PC-3 (cell line): ENCODE data around the gene WDFY4. TPM values are rescaled to one million over a fixed set of nuclear protein-coding genes. Genes with fewer than 3 reads are reported as not detected.

Source experiments
- ATAC-seq: fragments of 200-7000 bp; cut with Tn5 transposase; 2 replicates; pipeline ENCODE4 v1.9.1; 2020; ENCODE audit warnings: mild to moderate bottlenecking, moderate library complexity
- BruUV-seq: library from RNA; stranded (reverse); fragments of 400-500 nt; replicated peaks from 2 replicates; lab custom pipeline; 2021; lab: Mats Ljungman, UMichigan
- CTCF ChIA-PET: fragments of 300-600 bp; sonication (Branson Sonifier 250); formaldehyde crosslinking; loops from one replicate; lab custom pipeline; 2022; ENCODE audit warnings: antibody characterized with exemption; lab: Charles Lee
- POLR2A ChIA-PET: fragments of 300-600 bp; sonication (Branson Sonifier 250); formaldehyde crosslinking; loops from one replicate; lab custom pipeline; 2022; ENCODE audit warnings: antibody characterized with exemption; ENCODE audit not compliant: unreplicated experiment; lab: Charles Lee
- DNase-seq: peaks from one replicate; pipeline ENCODE4 v3.0.0-alpha.2; 2015
- H2AFZ ChIP-seq: fragments of 300-600 bp; sonication (generic); 2 replicates; pipeline ENCODE4 v1.6.0; 2016; ENCODE audit warnings: antibody characterized with exemption, low read length
- H3F3A ChIP-seq: fragments of 300-600 bp; sonication (generic); one replicate; pipeline ENCODE4 v1.6.0; 2017; ENCODE audit warnings: antibody characterized with exemption, low read length, control low read depth, mild to moderate bottlenecking; ENCODE audit not compliant: unreplicated experiment
- H3K27ac ChIP-seq: fragments of 300-600 bp; sonication (generic); 2 replicates; pipeline ENCODE4 v1.5.1; 2016; ENCODE audit warnings: mild to moderate bottlenecking, low read length
- H3K27me3 ChIP-seq: fragments of 300-600 bp; sonication (generic); 2 replicates; pipeline ENCODE4 v1.6.1; 2016; ENCODE audit warnings: low read length, mixed read lengths
- H3K36me3 ChIP-seq: fragments of 300-600 bp; sonication (generic); 2 replicates; pipeline ENCODE4 v1.6.1; 2016; ENCODE audit warnings: low read depth, mixed run types, low read length, mixed read lengths
- H3K4me1 ChIP-seq: fragments of 300-600 bp; sonication (generic); 2 replicates; pipeline ENCODE4 v1.5.1; 2016; ENCODE audit warnings: low read length; ENCODE audit not compliant: insufficient read depth
- H3K4me2 ChIP-seq: fragments of 300-600 bp; sonication (generic); 2 replicates; pipeline ENCODE4 v1.6.0; 2016; ENCODE audit warnings: low read length
- H3K4me3 ChIP-seq: fragments of 300-600 bp; sonication (generic); 2 replicates; pipeline ENCODE4 v1.5.1; 2016; ENCODE audit warnings: mild to moderate bottlenecking, low read length, mixed read lengths
- H3K79me2 ChIP-seq: fragments of 300-600 bp; sonication (generic); 2 replicates; pipeline ENCODE4 v1.6.1; 2017; ENCODE audit warnings: low read length, mixed read lengths
- H3K9ac ChIP-seq: fragments of 300-600 bp; sonication (generic); 2 replicates; pipeline ENCODE4 v1.6.0; 2016; ENCODE audit warnings: mild to moderate bottlenecking, low read length
- H3K9me2 ChIP-seq: fragments of 300-600 bp; sonication (generic); replicated peaks from 2 replicates; pipeline ENCODE4 v1.6.1; 2016; ENCODE audit warnings: mixed run types, low read length, mixed read lengths
- H3K9me3 ChIP-seq: fragments of 300-600 bp; sonication (generic); 2 replicates; pipeline ENCODE4 v1.6.1; 2016; ENCODE audit warnings: low read length, mixed read lengths
- H4K20me1 ChIP-seq: fragments of 300-600 bp; sonication (generic); 2 replicates; pipeline ENCODE4 v1.6.1; 2016; ENCODE audit warnings: low read length, mixed read lengths
- CTCF ChIP-seq: fragments of 300-600 bp; sonication (generic); conservative IDR thresholded peaks from 2 replicates; pipeline ENCODE4 v1.5.1; 2017; ENCODE audit warnings: antibody characterized with exemption, low read depth, mild to moderate bottlenecking, low read length
- EZH2 ChIP-seq: fragments of 300-600 bp; sonication (generic); IDR thresholded peaks from one replicate; pipeline ENCODE4 v1.6.1; 2017; ENCODE audit warnings: antibody characterized with exemption, mild to moderate bottlenecking, low read length; ENCODE audit not compliant: unreplicated experiment
- EZH2phosphoT487 ChIP-seq: fragments of 300-600 bp; sonication (generic); IDR thresholded peaks from 2 replicates; pipeline ENCODE4 v1.6.1; 2018; ENCODE audit warnings: mild to moderate bottlenecking, antibody characterized with exemption, low read length, borderline replicate concordance
- intact Hi-C: fragments of 100-400 bp; cut with micrococcal nuclease; formaldehyde crosslinking; loops from 2 replicates; pipeline ENCODE4 v1.9.0; 2023
- total RNA-seq: library from RNA; depleted of rRNA; stranded (reverse); fragments of >200 nt; gene quantifications from 2 replicates; pipeline ENCODE4 v1.2.3, GENCODE V29; 2014

WDFY4 gene
- total RNA-seq, 1 experiment from 2014 or later, result not detected

- Histone ChIP-seq H3F3A (no peaks in the 10 kb centered on the region), H3K9ac (no peak overlapping the region), H3K27me3 (peaks cover 78% of the 10 kb centered on the region), H3K9me3 (no peaks in the 10 kb centered on the region), H3K4me3 (no peak overlapping the region), H3K79me2 (no peaks in the 10 kb centered on the region), H3K4me1 (no peaks in the 10 kb centered on the region), H3K4me2 (no peak overlapping the region), H4K20me1 (no peaks in the 10 kb centered on the region), H3K27ac (no peak overlapping the region), H2AFZ (no peak overlapping the region), H3K36me3 (no peaks in the 10 kb centered on the region), H3K9me2 (no peaks in the 10 kb centered on the region)
- DNase-seq, result no peak
- ChIA-PET POLR2A (no interaction called here), CTCF (no interaction called here)
- ATAC-seq, result no peak
- TF ChIP-seq CTCF, result no peak
- no peak for TF ChIP-seq EZH2
- no peak for TF ChIP-seq EZH2phosphoT487
- BruUV-seq, result no TSS peak
- intact Hi-C loops, result loop anchor here (2.0 kb wide), 1 partner anchor 70 kb away; no protein-coding TSS in a partner anchor
These were observed 56.3 kb downstream of the WDFY4 start for GRCh38 chr10:48740988-48741387.

- Histone ChIP-seq H3K27ac (no peak overlapping the region), H2AFZ (no peak overlapping the region), H3K36me3 (no peaks in the 10 kb centered on the region), H3K9ac (no peak overlapping the region), H3K4me1 (no peaks in the 10 kb centered on the region), H3K9me3 (no peaks in the 10 kb centered on the region), H3K4me2 (no peak overlapping the region), H3K27me3 (peaks cover 57% of the 10 kb centered on the region), H4K20me1 (no peaks in the 10 kb centered on the region), H3F3A (no peaks in the 10 kb centered on the region), H3K79me2 (no peaks in the 10 kb centered on the region), H3K4me3 (no peak overlapping the region), H3K9me2 (no peaks in the 10 kb centered on the region)
- TF ChIP-seq EZH2phosphoT487 (no peak), EZH2 (no peak), CTCF (no peak)
- intact Hi-C loops, result no loop called here
- ChIA-PET CTCF (interaction anchor here (0.6 kb wide), 1 partner anchor 128 kb away, joined by 4 read pairs; no protein-coding TSS in a partner anchor), POLR2A (no interaction called here)
- no peak for DNase-seq
- no peak for ATAC-seq
- BruUV-seq, result no TSS peak
These were observed 58.5 kb downstream of the WDFY4 start for GRCh38 chr10:48742891-48743860.

- no peak overlapping the region for H3K9ac ChIP-seq
- no peaks in the 10 kb centered on the region for H3K79me2 ChIP-seq
- no peak overlapping the region for H2AFZ ChIP-seq
- H3K9me3 ChIP-seq, result no peaks in the 10 kb centered on the region
- no peak overlapping the region for H3K4me3 ChIP-seq
- H3K9me2 ChIP-seq, result no peaks in the 10 kb centered on the region
- intact Hi-C loops, result no loop called here
- no peaks in the 10 kb centered on the region for H3K4me1 ChIP-seq
- H3K4me2 ChIP-seq, result no peak overlapping the region
- H3K27ac ChIP-seq, result no peak overlapping the region
- ATAC-seq, result no peak
- H3K36me3 ChIP-seq, result no peaks in the 10 kb centered on the region
- H3K27me3 ChIP-seq, result peaks cover 44% of the 10 kb centered on the region
- no peaks in the 10 kb centered on the region for H4K20me1 ChIP-seq
- POLR2A ChIA-PET, result no interaction called here
- TF ChIP-seq EZH2phosphoT487 (no peak), EZH2 (no peak), CTCF (no peak)
- BruUV-seq, result no TSS peak
- no peak for DNase-seq
- H3F3A ChIP-seq, result no peaks in the 10 kb centered on the region
- CTCF ChIA-PET, result no interaction called here
These were observed 59.9 kb downstream of the WDFY4 start for GRCh38 chr10:48744587-48744986.
